ENCODE measurements around the gene ITGA6. TPM values are rescaled to one million over a fixed set of nuclear protein-coding genes. Genes with fewer than 3 reads are reported as not detected.

ITGA6 gene
- total RNA-seq, 2 donors from 2014 or later: 7.0 to 8.6 TPM

- Mint-ChIP-seq H3K9me3 (no peaks in the 10 kb centered on the region), H3K27ac (no peak overlapping the region), H3K27me3 (ENCODE audit: low read depth) (no peaks in the 10 kb centered on the region), H3K4me3 (peak overlapping the region; percentile 76 to 89), H3K4me1 (ENCODE audit: low read depth) (peaks cover 72% of the 10 kb centered on the region), H3K36me3 (ENCODE audit: insufficient read depth in 2 of 2) (no peaks in the 10 kb centered on the region)
- peak; percentile 57 to 58 for ATAC-seq (replicated peaks in 1 of 2)
- DNase-seq: peak; percentile 55 to 62
These were observed 825 bp downstream of the ITGA6 start for GRCh38 chr2:172427990-172428831.

GRCh38 chr2:172428832-172429210 lies 1.4 kb downstream of the ITGA6 start:
- H3K4me3 Mint-ChIP-seq: peak overlapping the region; percentile 76 to 89
- peaks cover 72% of the 10 kb centered on the region for H3K4me1 Mint-ChIP-seq (ENCODE audit: low read depth)
- no peak overlapping the region for H3K27ac Mint-ChIP-seq
- H3K36me3 Mint-ChIP-seq (ENCODE audit: insufficient read depth in 2 of 2): no peaks in the 10 kb centered on the region
- ATAC-seq (replicated peaks in 1 of 2): no peak
- H3K9me3 Mint-ChIP-seq: no peaks in the 10 kb centered on the region
- H3K27me3 Mint-ChIP-seq (ENCODE audit: low read depth): no peaks in the 10 kb centered on the region
- no peak for DNase-seq

DNA sequence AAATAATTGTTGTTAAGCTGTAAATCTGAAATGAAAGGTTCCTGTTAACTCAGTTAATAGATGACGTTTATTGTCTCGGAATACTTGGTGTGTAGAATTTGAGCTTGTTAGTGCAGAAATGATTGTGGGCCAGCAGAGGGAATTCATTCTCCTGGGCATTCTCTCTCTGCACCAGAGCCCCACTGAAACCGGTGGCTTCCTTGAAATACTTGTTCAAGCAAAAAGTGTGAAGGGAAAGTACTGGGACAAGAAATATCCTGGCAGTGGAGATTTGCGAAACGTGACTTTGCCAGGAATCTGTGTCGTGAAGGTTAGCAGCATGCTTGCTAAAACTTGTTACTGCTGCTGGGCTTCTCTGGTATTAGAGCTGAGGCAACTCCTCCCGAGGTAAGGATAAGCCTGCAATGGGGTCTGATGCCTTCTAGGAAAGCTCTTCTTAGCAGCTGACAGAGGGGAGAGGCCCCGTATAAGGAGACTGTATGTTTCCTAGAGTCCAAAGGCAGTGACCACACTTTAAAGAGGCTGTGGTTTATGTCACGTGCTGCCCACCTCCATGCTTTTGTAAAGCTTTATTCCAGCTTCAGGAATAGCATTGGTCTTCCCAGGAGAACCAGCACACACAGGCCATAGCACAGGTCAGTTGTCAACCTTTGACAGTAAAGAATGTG lies 2.0 kb downstream of the ITGA6 start:
- DNase-seq: no peak
- Mint-ChIP-seq H3K36me3 (ENCODE audit: insufficient read depth in 2 of 2) (no peaks in the 10 kb centered on the region), H3K4me3 (peak overlapping the region; percentile 76 to 89), H3K27ac (no peak overlapping the region), H3K4me1 (ENCODE audit: low read depth) (peaks cover 72% of the 10 kb centered on the region), H3K9me3 (no peaks in the 10 kb centered on the region), H3K27me3 (ENCODE audit: low read depth) (no peaks in the 10 kb centered on the region)
- no peak for ATAC-seq (replicated peaks in 1 of 2)

DNA sequence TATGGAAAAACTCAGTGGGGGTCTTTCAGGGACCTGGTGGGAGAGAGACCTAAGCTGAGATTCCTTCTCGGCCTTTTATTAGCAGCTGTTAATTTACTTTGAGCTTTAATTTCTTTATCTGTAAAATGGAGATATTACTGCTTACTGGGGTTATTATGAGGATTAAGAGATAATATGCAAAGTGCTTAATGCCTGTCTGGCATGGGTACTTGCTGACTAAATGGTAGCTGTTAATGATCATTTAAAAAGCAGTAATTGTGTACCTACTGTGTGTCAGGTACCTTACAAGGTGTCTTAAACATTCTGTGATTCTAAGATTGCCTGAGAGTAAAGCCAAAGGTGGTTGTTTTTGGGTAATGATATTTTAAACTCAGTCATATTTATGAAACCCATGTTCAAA lies 2.6 kb downstream of the ITGA6 start:
- peaks cover 76% of the 10 kb centered on the region for H3K4me1 Mint-ChIP-seq (ENCODE audit: low read depth)
- H3K9me3 Mint-ChIP-seq: no peaks in the 10 kb centered on the region
- ATAC-seq (replicated peaks in 1 of 2) (no peak), DNase-seq (no peak)
- H3K36me3 Mint-ChIP-seq (ENCODE audit: insufficient read depth in 2 of 2): no peaks in the 10 kb centered on the region
- H3K4me3 Mint-ChIP-seq: no peak overlapping the region
- no peaks in the 10 kb centered on the region for H3K27me3 Mint-ChIP-seq (ENCODE audit: low read depth)
- H3K27ac Mint-ChIP-seq: no peak overlapping the region

- H3K4me1 Mint-ChIP-seq (ENCODE audit: low read depth): peaks cover 82% of the 10 kb centered on the region
- no peak for ATAC-seq (replicated peaks in 1 of 2)
- H3K4me3 Mint-ChIP-seq: no peak overlapping the region
- H3K36me3 Mint-ChIP-seq (ENCODE audit: insufficient read depth in 2 of 2): no peaks in the 10 kb centered on the region
- no peaks in the 10 kb centered on the region for H3K9me3 Mint-ChIP-seq
- H3K27me3 Mint-ChIP-seq (ENCODE audit: low read depth): no peaks in the 10 kb centered on the region
- no peak overlapping the region for H3K27ac Mint-ChIP-seq
- DNase-seq: no peak
These were observed 3.3 kb downstream of the ITGA6 start for GRCh38 chr2:172430678-172431077.

DNA sequence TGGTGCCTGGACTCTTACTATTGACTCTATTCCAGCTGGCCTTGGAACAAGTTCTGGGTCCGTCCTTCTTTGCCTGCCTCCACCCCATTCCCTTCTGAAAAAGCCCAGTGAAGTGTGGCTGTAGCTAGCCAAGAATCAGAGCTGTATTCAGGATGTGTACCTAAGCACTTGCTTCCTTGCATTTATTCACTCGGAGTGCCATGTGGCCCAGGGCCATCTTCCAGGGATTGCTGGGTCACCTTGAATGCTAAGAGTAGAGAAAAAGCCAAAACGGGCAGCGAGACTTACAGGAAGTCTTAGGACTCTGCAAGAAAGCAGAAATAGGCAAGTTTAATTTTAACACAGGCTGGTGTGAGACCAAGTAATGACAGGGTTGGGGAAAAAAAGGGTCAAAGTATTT lies 4.1 kb downstream of the ITGA6 start:
- Mint-ChIP-seq H3K4me1 (ENCODE audit: low read depth) (peaks cover 87% of the 10 kb centered on the region), H3K9me3 (no peaks in the 10 kb centered on the region), H3K36me3 (ENCODE audit: insufficient read depth in 2 of 2) (no peaks in the 10 kb centered on the region), H3K27ac (no peak overlapping the region), H3K27me3 (ENCODE audit: low read depth) (no peaks in the 10 kb centered on the region), H3K4me3 (peak overlapping the region in 1 of 2 donors; percentile 16)
- ATAC-seq (replicated peaks in 1 of 2): no peak
- DNase-seq: no peak

GRCh38 chr2:172431993-172432392 lies 4.6 kb downstream of the ITGA6 start:
- Mint-ChIP-seq H3K4me3 (no peak overlapping the region), H3K27me3 (ENCODE audit: low read depth) (no peaks in the 10 kb centered on the region), H3K27ac (no peak overlapping the region), H3K4me1 (ENCODE audit: low read depth) (peaks cover 81% of the 10 kb centered on the region), H3K36me3 (ENCODE audit: insufficient read depth in 2 of 2) (no peaks in the 10 kb centered on the region), H3K9me3 (no peaks in the 10 kb centered on the region)
- ATAC-seq (replicated peaks in 1 of 2) (no peak), DNase-seq (no peak)

DNA sequence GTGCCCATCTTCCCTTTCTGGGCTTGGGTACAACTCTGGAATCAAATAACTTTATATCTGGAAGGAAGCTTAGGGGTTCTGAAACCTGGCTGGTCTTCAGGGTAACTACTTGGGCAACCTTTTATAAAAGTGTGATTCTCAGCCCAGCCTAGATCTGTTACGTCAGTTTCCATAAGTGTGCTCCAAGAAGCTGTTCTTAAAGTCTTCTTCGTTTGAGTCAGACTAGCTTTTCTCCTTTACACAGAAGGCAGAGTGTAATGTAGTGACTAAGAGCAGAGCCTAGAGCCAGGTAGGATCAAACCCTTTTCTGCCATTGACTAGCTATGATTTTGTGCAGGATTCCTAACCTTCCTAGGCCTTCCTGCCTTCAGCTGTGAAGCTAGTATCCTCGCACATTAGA lies 5.8 kb downstream of the ITGA6 start:
- no peak overlapping the region for H3K27ac Mint-ChIP-seq
- H3K36me3 Mint-ChIP-seq (ENCODE audit: insufficient read depth in 2 of 2): no peaks in the 10 kb centered on the region
- peak overlapping the region in 1 of 2 donors; percentile 14 for H3K4me3 Mint-ChIP-seq
- no peaks in the 10 kb centered on the region for H3K27me3 Mint-ChIP-seq (ENCODE audit: low read depth)
- peaks cover 79% of the 10 kb centered on the region for H3K4me1 Mint-ChIP-seq (ENCODE audit: low read depth)
- H3K9me3 Mint-ChIP-seq: no peaks in the 10 kb centered on the region
- DNase-seq: no peak
- peak; percentile 28 to 32 for ATAC-seq (replicated peaks in 1 of 2)

DNA sequence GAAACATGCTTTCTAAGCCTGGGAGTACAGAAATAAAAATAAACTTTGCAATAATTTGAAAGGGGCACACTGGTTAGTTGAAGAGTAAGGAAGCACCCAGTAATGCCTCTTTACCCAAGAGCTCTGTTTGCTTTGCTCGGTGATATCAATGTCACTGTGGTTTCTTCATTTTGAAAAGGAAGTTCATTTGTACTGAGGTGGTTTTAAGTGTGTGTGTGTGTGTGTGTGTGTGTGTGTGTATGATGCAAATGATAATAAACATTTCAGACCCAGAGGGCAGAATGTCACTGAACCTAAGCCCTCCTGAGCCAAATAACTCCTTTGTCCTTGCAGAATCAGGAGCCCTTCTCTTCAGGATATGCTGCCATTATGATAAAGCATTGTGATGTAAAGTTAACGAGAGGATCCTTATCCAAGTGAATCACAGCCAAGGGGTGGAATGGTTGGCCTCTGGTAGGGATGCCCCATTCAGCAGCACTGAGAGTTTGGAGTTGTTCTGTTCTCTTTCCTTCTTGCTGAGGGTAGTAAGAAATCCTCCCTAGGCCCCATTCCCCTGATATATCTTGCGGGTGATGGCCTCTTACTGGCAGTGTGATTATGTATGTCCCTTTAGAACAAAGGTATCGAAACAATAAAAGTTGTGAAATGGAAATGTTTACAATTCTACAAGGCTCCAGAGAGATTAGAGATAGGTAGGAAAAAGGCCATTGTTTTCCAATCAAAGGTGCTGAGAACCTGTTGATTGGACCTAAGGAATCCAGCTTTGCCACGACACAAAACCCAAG lies 7.6 kb downstream of the ITGA6 start:
- H3K27me3 Mint-ChIP-seq (ENCODE audit: low read depth): no peaks in the 10 kb centered on the region
- H3K4me3 Mint-ChIP-seq: peak overlapping the region in 1 of 2 donors; percentile 2
- no peaks in the 10 kb centered on the region for H3K36me3 Mint-ChIP-seq (ENCODE audit: insufficient read depth in 2 of 2)
- DNase-seq (peak in 1 of 2 donors; percentile 37), ATAC-seq (replicated peaks in 1 of 2) (peak in 1 of 2 donors; percentile 9)
- H3K4me1 Mint-ChIP-seq (ENCODE audit: low read depth): peaks cover 62% of the 10 kb centered on the region
- no peaks in the 10 kb centered on the region for H3K9me3 Mint-ChIP-seq
- H3K27ac Mint-ChIP-seq: no peak overlapping the region

GRCh38 chr2:172435606-172435911 lies 8.2 kb downstream of the ITGA6 start:
- Mint-ChIP-seq H3K9me3 (no peaks in the 10 kb centered on the region), H3K27me3 (ENCODE audit: low read depth) (no peaks in the 10 kb centered on the region), H3K36me3 (ENCODE audit: insufficient read depth in 2 of 2) (no peaks in the 10 kb centered on the region), H3K27ac (no peak overlapping the region), H3K4me1 (ENCODE audit: low read depth) (peaks cover 56% of the 10 kb centered on the region), H3K4me3 (no peak overlapping the region)
- ATAC-seq (replicated peaks in 1 of 2): no peak
- no peak for DNase-seq

GRCh38 chr2:172436889-172437288 lies 9.5 kb downstream of the ITGA6 start:
- H3K36me3 Mint-ChIP-seq (ENCODE audit: insufficient read depth in 2 of 2): no peaks in the 10 kb centered on the region
- ATAC-seq (replicated peaks in 1 of 2) (no peak), DNase-seq (no peak)
- H3K27me3 Mint-ChIP-seq (ENCODE audit: low read depth): no peaks in the 10 kb centered on the region
- no peak overlapping the region for H3K4me3 Mint-ChIP-seq
- H3K9me3 Mint-ChIP-seq: no peaks in the 10 kb centered on the region
- no peak overlapping the region for H3K27ac Mint-ChIP-seq
- H3K4me1 Mint-ChIP-seq (ENCODE audit: low read depth): peaks cover 56% of the 10 kb centered on the region

- peaks cover 56% of the 10 kb centered on the region for H3K4me1 Mint-ChIP-seq (ENCODE audit: low read depth)
These were observed 10.3 kb downstream of the ITGA6 start for GRCh38 chr2:172437419-172438341.

More at GRCh38 chr2:172437419-172438341, 10.3 kb downstream of the ITGA6 start:
- peak; percentile 77 for ATAC-seq (replicated peaks in 1 of 2)
- DNase-seq: peak; percentile 64 to 71
- Mint-ChIP-seq H3K27ac (no peak overlapping the region), H3K4me3 (no peak overlapping the region), H3K9me3 (no peaks in the 10 kb centered on the region), H3K27me3 (ENCODE audit: low read depth) (no peaks in the 10 kb centered on the region), H3K36me3 (ENCODE audit: insufficient read depth in 2 of 2) (no peaks in the 10 kb centered on the region)

All from activated T-cell treated with anti-CD3 and anti-CD28 coated beads, Interleukin-2, amount 50 U/mL, for 72 hours (primary cell).